Panc1 (cell line): Measurements from ENCODE around the gene CNPPD1. TPM values are rescaled to one million over a fixed set of nuclear protein-coding genes. Genes with fewer than 3 reads are reported as not detected.

ENCODE experiments used
- ATAC-seq: fragments of 200-7000 bp; cut with Tn5 transposase; 2 replicates; pipeline ENCODE4 v1.9.1; 2020; ENCODE audit warnings: mild to moderate bottlenecking, moderate library complexity
- BruUV-seq: library from RNA; stranded (reverse); fragments of 400-500 nt; replicated peaks from 2 replicates; lab custom pipeline; 2021; lab: Mats Ljungman, UMichigan
- CTCF ChIA-PET: fragments of 300-600 bp; sonication (Branson Sonifier 250); formaldehyde crosslinking; loops from one replicate; lab custom pipeline; 2022; ENCODE audit warnings: antibody characterized with exemption; lab: Charles Lee
- POLR2A ChIA-PET: fragments of 300-600 bp; sonication (Branson Sonifier 250); formaldehyde crosslinking; loops from one replicate; lab custom pipeline; 2022; ENCODE audit warnings: antibody characterized with exemption; lab: Charles Lee
- DNase-seq: peaks from one replicate; pipeline ENCODE4 v3.0.0-alpha.2; 2010; ENCODE audit warnings: low read depth, low spot score
- H3K27ac ChIP-seq: 2 replicates; pipeline ENCODE4 v1.5.1; 2011; ENCODE audit warnings: mild to moderate bottlenecking, low read length, inconsistent platforms
- H3K27me3 ChIP-seq: fragments of 200-500 bp; sonication (Bioruptor generic); 2 replicates; pipeline ENCODE4 v1.6.0; 2014; ENCODE audit warnings: low read length, inconsistent platforms; ENCODE audit not compliant: control insufficient read depth, insufficient read depth
- H3K36me3 ChIP-seq: fragments of 200-500 bp; sonication (Bioruptor generic); 2 replicates; pipeline ENCODE4 v1.5.1; 2014; ENCODE audit warnings: inconsistent platforms, mild to moderate bottlenecking, low read length, moderate library complexity; ENCODE audit not compliant: control insufficient read depth, insufficient read depth
- H3K4me1 ChIP-seq: 2 replicates; pipeline ENCODE4 v1.5.1; 2011; ENCODE audit warnings: inconsistent platforms, mild to moderate bottlenecking, low read length, moderate library complexity; ENCODE audit not compliant: control insufficient read depth, insufficient read depth
- H3K4me3 ChIP-seq, 2 experiments: 2 replicates each; pipeline ENCODE4 v1.5.1; 2011 to 2012; ENCODE audit warnings: low read depth in 2 of 2, low read length in 2 of 2, mild to moderate bottlenecking in 2 of 2, inconsistent platforms in 1 of 2, moderate library complexity in 1 of 2
- H3K9me3 ChIP-seq: fragments of 200-500 bp; sonication (Bioruptor generic); 2 replicates; pipeline ENCODE4 v1.5.1; 2014; ENCODE audit warnings: low read depth, mild to moderate bottlenecking, inconsistent platforms, low read length, moderate library complexity; ENCODE audit not compliant: control insufficient read depth, insufficient read depth
- POLR2AphosphoS5 ChIP-seq: IDR thresholded peaks from 2 replicates; pipeline ENCODE4 v1.6.1; 2012; ENCODE audit warnings: mild to moderate bottlenecking, low read depth, low read length, moderate library complexity
- SIN3A ChIP-seq: IDR thresholded peaks from 2 replicates; pipeline ENCODE4 v1.6.1; 2012; ENCODE audit warnings: low read depth, mild to moderate bottlenecking, low read length, moderate library complexity, borderline replicate concordance; ENCODE audit not compliant: insufficient read depth
- TCF7L2 ChIP-seq: IDR thresholded peaks from 2 replicates; pipeline ENCODE4 v1.6.1; 2011; ENCODE audit warnings: mild to moderate bottlenecking, low read depth, low read length, inconsistent platforms
- in situ Hi-C: cut with HindIII; loops from 2 replicates; pipeline ENCODE4 v1.10.0; 2016; ENCODE audit warnings: low sequenced_read_pairs, low pct_unique_long_range_greater_than_20kb
- intact Hi-C: fragments of 100-400 bp; cut with micrococcal nuclease; formaldehyde crosslinking; loops from one replicate; pipeline ENCODE4 v1.10.0; 2022; ENCODE audit not compliant: unreplicated experiment
- total RNA-seq: library from RNA; stranded (reverse); gene quantifications from one replicate; pipeline ENCODE4 v1.2.1, GENCODE V29; 2021; ENCODE audit not compliant: unreplicated experiment
- TF ChIP-seq, protein P1 (sequence below), 2 experiments: IDR thresholded peaks; 2 replicates each; pipeline ENCODE4 v1.6.1; 2011 to 2012; ENCODE audit warnings: low read depth in 2 of 2, control low read depth in 1 of 2, low read length in 1 of 2, mild to moderate bottlenecking in 1 of 2, moderate library complexity in 1 of 2; ENCODE audit not compliant: insufficient read depth in 1 of 2
- TF ChIP-seq, protein P2 (sequence below): fragments of 450-650 bp; IDR thresholded peaks from 2 replicates; pipeline ENCODE4 v1.5.1; 2017; ENCODE audit warnings: mild to moderate bottlenecking

CNPPD1 gene
- total RNA-seq, 1 experiment from 2014 or later = 55.7 TPM

- no peak for DNase-seq
- TF ChIP-seq, protein P1, sequence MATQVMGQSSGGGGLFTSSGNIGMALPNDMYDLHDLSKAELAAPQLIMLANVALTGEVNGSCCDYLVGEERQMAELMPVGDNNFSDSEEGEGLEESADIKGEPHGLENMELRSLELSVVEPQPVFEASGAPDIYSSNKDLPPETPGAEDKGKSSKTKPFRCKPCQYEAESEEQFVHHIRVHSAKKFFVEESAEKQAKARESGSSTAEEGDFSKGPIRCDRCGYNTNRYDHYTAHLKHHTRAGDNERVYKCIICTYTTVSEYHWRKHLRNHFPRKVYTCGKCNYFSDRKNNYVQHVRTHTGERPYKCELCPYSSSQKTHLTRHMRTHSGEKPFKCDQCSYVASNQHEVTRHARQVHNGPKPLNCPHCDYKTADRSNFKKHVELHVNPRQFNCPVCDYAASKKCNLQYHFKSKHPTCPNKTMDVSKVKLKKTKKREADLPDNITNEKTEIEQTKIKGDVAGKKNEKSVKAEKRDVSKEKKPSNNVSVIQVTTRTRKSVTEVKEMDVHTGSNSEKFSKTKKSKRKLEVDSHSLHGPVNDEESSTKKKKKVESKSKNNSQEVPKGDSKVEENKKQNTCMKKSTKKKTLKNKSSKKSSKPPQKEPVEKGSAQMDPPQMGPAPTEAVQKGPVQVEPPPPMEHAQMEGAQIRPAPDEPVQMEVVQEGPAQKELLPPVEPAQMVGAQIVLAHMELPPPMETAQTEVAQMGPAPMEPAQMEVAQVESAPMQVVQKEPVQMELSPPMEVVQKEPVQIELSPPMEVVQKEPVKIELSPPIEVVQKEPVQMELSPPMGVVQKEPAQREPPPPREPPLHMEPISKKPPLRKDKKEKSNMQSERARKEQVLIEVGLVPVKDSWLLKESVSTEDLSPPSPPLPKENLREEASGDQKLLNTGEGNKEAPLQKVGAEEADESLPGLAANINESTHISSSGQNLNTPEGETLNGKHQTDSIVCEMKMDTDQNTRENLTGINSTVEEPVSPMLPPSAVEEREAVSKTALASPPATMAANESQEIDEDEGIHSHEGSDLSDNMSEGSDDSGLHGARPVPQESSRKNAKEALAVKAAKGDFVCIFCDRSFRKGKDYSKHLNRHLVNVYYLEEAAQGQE (IDR thresholded peaks at IDR 0.05; ENCODE audit: insufficient read depth in 1 of 2, low read depth in 2 of 2, low read length in 1 of 2) = no peak
- TF ChIP-seq, protein P2, sequence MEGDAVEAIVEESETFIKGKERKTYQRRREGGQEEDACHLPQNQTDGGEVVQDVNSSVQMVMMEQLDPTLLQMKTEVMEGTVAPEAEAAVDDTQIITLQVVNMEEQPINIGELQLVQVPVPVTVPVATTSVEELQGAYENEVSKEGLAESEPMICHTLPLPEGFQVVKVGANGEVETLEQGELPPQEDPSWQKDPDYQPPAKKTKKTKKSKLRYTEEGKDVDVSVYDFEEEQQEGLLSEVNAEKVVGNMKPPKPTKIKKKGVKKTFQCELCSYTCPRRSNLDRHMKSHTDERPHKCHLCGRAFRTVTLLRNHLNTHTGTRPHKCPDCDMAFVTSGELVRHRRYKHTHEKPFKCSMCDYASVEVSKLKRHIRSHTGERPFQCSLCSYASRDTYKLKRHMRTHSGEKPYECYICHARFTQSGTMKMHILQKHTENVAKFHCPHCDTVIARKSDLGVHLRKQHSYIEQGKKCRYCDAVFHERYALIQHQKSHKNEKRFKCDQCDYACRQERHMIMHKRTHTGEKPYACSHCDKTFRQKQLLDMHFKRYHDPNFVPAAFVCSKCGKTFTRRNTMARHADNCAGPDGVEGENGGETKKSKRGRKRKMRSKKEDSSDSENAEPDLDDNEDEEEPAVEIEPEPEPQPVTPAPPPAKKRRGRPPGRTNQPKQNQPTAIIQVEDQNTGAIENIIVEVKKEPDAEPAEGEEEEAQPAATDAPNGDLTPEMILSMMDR = no peak
- no peak for TF ChIP-seq POLR2AphosphoS5
- no peak for TF ChIP-seq SIN3A
- TF ChIP-seq TCF7L2 = no peak
- in situ Hi-C loops = no loop called here
Measured at GRCh38 chr2:219167997-219168396, 8.7 kb downstream of the CNPPD1 start.

GRCh38 chr2:219165058-219165911, 11.4 kb downstream of the CNPPD1 start:
- TF ChIP-seq POLR2AphosphoS5 = no peak
- TF ChIP-seq, protein P2 = no peak
- TF ChIP-seq SIN3A = no peak
- TF ChIP-seq, protein P1 (IDR thresholded peaks at IDR 0.05; ENCODE audit: insufficient read depth in 1 of 2, low read depth in 2 of 2, low read length in 1 of 2) = no peak
- no peak for TF ChIP-seq TCF7L2
- DNase-seq (no peak), ATAC-seq (no peak)
- H3K4me1 ChIP-seq = no peaks in the 10 kb centered on the region; the same call in 1 of the 2 replicates
- no TSS peak for BruUV-seq
- in situ Hi-C loops = no loop called here
- no peak overlapping the region for H3K4me3 ChIP-seq
- H3K27me3 ChIP-seq = no peaks in the 10 kb centered on the region
- H3K9me3 ChIP-seq = no peaks in the 10 kb centered on the region
- CTCF ChIA-PET = no interaction called here
- intact Hi-C loops = loop anchor here (10.0 kb wide), 1 partner anchor 50 kb away; the partner anchor contains the start of gene ABCB6
- no peak overlapping the region for H3K27ac ChIP-seq
- POLR2A ChIA-PET = interaction anchor here (0.6 kb wide), 1 partner anchor 141 kb away, joined by 12 read pairs; no protein-coding TSS in a partner anchor
- H3K36me3 ChIP-seq = no peaks in the 10 kb centered on the region

More at GRCh38 chr2:219167997-219168396, 8.7 kb downstream of the CNPPD1 start:
- ChIA-PET CTCF (no interaction called here), POLR2A (no interaction called here)
- no peaks in the 10 kb centered on the region for H3K9me3 ChIP-seq
- no TSS peak for BruUV-seq
- ATAC-seq = no peak
- no peaks in the 10 kb centered on the region for H3K27me3 ChIP-seq
- H3K36me3 ChIP-seq = no peaks in the 10 kb centered on the region
- H3K27ac ChIP-seq = no peak overlapping the region
- H3K4me3 ChIP-seq = no peak overlapping the region
- intact Hi-C loops = loop anchor here (10.0 kb wide), 1 partner anchor 47 kb away; the partner anchor contains the start of gene ABCB6
- H3K4me1 ChIP-seq = no peaks in the 10 kb centered on the region
